HepG2 (cell line): Measurements from ENCODE around the gene CABP2. TPM values are rescaled to one million over a fixed set of nuclear protein-coding genes. Genes with fewer than 3 reads are reported as not detected.
A peak's percentile ranks its signal among the peaks of the same experiment; 100 is the strongest.

ENCODE experiments used
- GABPB1 ChIP-seq: IDR thresholded peaks from 2 replicates; pipeline ENCODE4 v1.6.1; 2016; ENCODE audit warnings: mild to moderate bottlenecking, missing genetic modification reagents, moderate library complexity, missing compliant biosample characterization
- HDAC6 ChIP-seq: fragments of 200-600 bp; sonication (generic); IDR thresholded peaks from 2 replicates; pipeline ENCODE4 v1.7.0; 2017; ENCODE audit warnings: mild to moderate bottlenecking, antibody characterized with exemption, low read length, low read depth
- MTA3 ChIP-seq: sonication (generic); formaldehyde crosslinking; IDR thresholded peaks from 2 replicates; pipeline ENCODE4 v1.4.0; 2020; ENCODE audit warnings: missing genetic modification reagents
- NFRKB ChIP-seq: fragments of 450-650 bp; IDR thresholded peaks from 2 replicates; pipeline ENCODE4 v1.6.1; 2017
- NPAS2 ChIP-seq: sonication (generic); formaldehyde crosslinking; IDR thresholded peaks from 2 replicates; pipeline ENCODE4 v1.8.0; 2022; ENCODE audit warnings: mild to moderate bottlenecking, missing genetic modification reagents, borderline replicate concordance
- SETDB1 ChIP-seq: sonication (generic); formaldehyde crosslinking; IDR thresholded peaks from 2 replicates; pipeline ENCODE4 v1.5.1; 2020; ENCODE audit warnings: missing genetic modification reagents, mild to moderate bottlenecking, borderline replicate concordance
- SRSF4 ChIP-seq: fragments of 200-400 bp; formaldehyde crosslinking; IDR thresholded peaks from one replicate; pipeline ENCODE4 v1.6.1; 2018; ENCODE audit warnings: mild to moderate bottlenecking, low read depth, low read length, moderate library complexity; ENCODE audit not compliant: poor library complexity, severe bottlenecking
- YY1 ChIP-seq: IDR thresholded peaks from 2 replicates; pipeline ENCODE4 v1.6.1; 2011; ENCODE audit warnings: low read length, low read depth, moderate library complexity, mild to moderate bottlenecking; ENCODE audit not compliant: insufficient read depth, insufficient replicate concordance
- ZBTB1 ChIP-seq: sonication (generic); formaldehyde crosslinking; IDR thresholded peaks from 2 replicates; pipeline ENCODE4 v1.4.0; 2020; ENCODE audit warnings: missing genetic modification reagents, borderline replicate concordance
- ZMYM4 ChIP-seq: sonication (generic); formaldehyde crosslinking; IDR thresholded peaks from 2 replicates; pipeline ENCODE4 v1.8.1; 2023; ENCODE audit warnings: mild to moderate bottlenecking, missing genetic modification reagents
- ZNF253 ChIP-seq: sonication (generic); formaldehyde crosslinking; IDR thresholded peaks from 2 replicates; pipeline ENCODE4 v1.8.0; 2022; ENCODE audit warnings: mild to moderate bottlenecking, missing genetic modification reagents, borderline replicate concordance
- ZNF562 ChIP-seq: sonication (generic); formaldehyde crosslinking; IDR thresholded peaks from 2 replicates; pipeline ENCODE4 v1.8.0; 2022; ENCODE audit warnings: missing genetic modification reagents, borderline replicate concordance
- ZNF879 ChIP-seq: sonication (generic); formaldehyde crosslinking; IDR thresholded peaks from 2 replicates; pipeline ENCODE4 v1.8.1; 2023; ENCODE audit warnings: missing genetic modification reagents
- polyA plus RNA-seq, 8 experiments: library from polyadenylated mRNA; depleted of rRNA in 3 of 8; stranded (reverse) in 7 of 8; unstranded in 1 of 8; fragments of >200 nt; fragmentation: Illumina TruSeq in 4 of 8; extraction: Trizol in 4 of 8; gene quantifications; 2 replicates each; pipeline versions ENCODE4 v1.2.1 to v1.2.3, GENCODE V29; 2011 to 2016; ENCODE audit warnings: low read depth in 4 of 8, missing spikeins in 1 of 8, mixed read lengths in 1 of 8; ENCODE audit not compliant: insufficient read depth in 1 of 8
- total RNA-seq, 5 experiments: library from RNA; depleted of rRNA; stranded (reverse); fragments of >200 nt; fragmentation: Illumina TruSeq; extraction: Trizol; gene quantifications; 2 replicates each; pipeline ENCODE4 v1.2.3, GENCODE V29; 2016; ENCODE audit warnings: low read depth in 1 of 5
- TF ChIP-seq, protein P1 (sequence below): sonication (generic); formaldehyde crosslinking; IDR thresholded peaks from 2 replicates; pipeline ENCODE4 v1.5.1; 2020; ENCODE audit warnings: mild to moderate bottlenecking, missing genetic modification reagents, moderate library complexity
- TF ChIP-seq, protein P2 (sequence below): sonication (generic); formaldehyde crosslinking; IDR thresholded peaks from 2 replicates; pipeline ENCODE4 v1.8.0; 2022; ENCODE audit warnings: mild to moderate bottlenecking, missing genetic modification reagents, moderate library complexity
- TF ChIP-seq, protein P3 (sequence below): sonication (generic); formaldehyde crosslinking; IDR thresholded peaks from 2 replicates; pipeline ENCODE4 v1.4.0; 2020; ENCODE audit warnings: missing genetic modification reagents
- TF ChIP-seq, protein P4 (sequence below): sonication (generic); formaldehyde crosslinking; IDR thresholded peaks from 2 replicates; pipeline ENCODE4 v1.4.0; 2020; ENCODE audit warnings: missing genetic modification reagents
- TF ChIP-seq, protein P5 (sequence below): sonication (generic); formaldehyde crosslinking; IDR thresholded peaks from 2 replicates; pipeline ENCODE4 v1.4.0; 2020; ENCODE audit warnings: missing genetic modification reagents, mild to moderate bottlenecking, borderline replicate concordance

Gene CABP2
- total and polyA plus RNA-seq, 2 of the 13 experiments (the other 11 are each of a cell fraction or from before 2014, with no cell fraction given) = not detected

DNA sequence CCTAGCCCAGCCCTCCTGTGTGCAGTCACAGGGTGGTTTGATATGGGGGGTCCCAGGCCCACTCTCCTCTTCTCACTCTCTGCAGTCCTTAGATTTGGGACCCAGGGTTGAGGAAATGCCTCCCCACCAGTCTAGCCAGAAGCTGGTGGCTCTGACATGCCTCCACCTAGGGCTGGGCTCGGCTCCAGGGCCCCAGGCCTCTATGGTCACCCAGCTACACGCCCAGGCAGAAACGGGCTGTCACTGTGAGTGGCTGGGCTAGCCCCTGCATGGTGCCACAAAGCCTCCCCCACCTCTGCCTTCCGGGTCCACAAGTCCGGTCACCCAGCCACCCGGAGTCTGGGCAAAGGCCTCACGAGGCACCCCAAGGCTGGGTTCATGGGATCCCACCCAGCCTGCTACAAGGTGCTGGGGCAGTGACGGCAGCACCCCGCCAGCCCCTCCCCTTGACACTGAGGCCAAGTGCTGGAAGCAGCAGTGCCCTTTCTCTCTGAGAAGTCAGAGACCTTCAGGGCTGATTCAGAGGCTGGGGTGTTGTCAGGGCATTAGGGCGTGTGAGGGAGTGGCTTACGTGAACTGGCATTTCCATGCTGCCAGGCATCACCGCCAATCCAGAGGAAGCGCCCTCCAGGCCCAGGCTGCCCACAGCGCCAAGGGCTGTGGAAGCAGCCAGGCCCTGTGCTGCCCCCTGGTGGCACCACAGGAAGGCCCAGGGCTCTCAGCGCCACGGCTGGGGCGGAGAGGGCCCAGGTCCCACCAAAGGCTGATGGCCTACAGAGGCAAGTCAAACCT lies 17.4 kb downstream of the CABP2 start (continued):
- no peak for TF ChIP-seq NPAS2 (CRISPR knock-in tag)
- TF ChIP-seq, protein P1, sequence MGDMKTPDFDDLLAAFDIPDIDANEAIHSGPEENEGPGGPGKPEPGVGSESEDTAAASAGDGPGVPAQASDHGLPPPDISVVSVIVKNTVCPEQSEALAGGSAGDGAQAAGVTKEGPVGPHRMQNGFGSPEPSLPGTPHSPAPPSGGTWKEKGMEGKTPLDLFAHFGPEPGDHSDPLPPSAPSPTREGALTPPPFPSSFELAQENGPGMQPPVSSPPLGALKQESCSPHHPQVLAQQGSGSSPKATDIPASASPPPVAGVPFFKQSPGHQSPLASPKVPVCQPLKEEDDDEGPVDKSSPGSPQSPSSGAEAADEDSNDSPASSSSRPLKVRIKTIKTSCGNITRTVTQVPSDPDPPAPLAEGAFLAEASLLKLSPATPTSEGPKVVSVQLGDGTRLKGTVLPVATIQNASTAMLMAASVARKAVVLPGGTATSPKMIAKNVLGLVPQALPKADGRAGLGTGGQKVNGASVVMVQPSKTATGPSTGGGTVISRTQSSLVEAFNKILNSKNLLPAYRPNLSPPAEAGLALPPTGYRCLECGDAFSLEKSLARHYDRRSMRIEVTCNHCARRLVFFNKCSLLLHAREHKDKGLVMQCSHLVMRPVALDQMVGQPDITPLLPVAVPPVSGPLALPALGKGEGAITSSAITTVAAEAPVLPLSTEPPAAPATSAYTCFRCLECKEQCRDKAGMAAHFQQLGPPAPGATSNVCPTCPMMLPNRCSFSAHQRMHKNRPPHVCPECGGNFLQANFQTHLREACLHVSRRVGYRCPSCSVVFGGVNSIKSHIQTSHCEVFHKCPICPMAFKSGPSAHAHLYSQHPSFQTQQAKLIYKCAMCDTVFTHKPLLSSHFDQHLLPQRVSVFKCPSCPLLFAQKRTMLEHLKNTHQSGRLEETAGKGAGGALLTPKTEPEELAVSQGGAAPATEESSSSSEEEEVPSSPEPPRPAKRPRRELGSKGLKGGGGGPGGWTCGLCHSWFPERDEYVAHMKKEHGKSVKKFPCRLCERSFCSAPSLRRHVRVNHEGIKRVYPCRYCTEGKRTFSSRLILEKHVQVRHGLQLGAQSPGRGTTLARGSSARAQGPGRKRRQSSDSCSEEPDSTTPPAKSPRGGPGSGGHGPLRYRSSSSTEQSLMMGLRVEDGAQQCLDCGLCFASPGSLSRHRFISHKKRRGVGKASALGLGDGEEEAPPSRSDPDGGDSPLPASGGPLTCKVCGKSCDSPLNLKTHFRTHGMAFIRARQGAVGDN = peak; percentile 85
- TF ChIP-seq SRSF4 = no peak
- peak; percentile 40; the same call in 1 of the 2 replicates for TF ChIP-seq ZMYM4
- no peak for TF ChIP-seq HDAC6
- no peak for TF ChIP-seq NFRKB
- TF ChIP-seq ZNF253 = no peak
- TF ChIP-seq ZBTB1 (CRISPR knock-in tag) = no peak
- TF ChIP-seq SETDB1 = no peak
- TF ChIP-seq, protein P2, sequence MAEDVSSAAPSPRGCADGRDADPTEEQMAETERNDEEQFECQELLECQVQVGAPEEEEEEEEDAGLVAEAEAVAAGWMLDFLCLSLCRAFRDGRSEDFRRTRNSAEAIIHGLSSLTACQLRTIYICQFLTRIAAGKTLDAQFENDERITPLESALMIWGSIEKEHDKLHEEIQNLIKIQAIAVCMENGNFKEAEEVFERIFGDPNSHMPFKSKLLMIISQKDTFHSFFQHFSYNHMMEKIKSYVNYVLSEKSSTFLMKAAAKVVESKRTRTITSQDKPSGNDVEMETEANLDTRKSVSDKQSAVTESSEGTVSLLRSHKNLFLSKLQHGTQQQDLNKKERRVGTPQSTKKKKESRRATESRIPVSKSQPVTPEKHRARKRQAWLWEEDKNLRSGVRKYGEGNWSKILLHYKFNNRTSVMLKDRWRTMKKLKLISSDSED (CRISPR knock-in tag) = no peak
- TF ChIP-seq, protein P3, sequence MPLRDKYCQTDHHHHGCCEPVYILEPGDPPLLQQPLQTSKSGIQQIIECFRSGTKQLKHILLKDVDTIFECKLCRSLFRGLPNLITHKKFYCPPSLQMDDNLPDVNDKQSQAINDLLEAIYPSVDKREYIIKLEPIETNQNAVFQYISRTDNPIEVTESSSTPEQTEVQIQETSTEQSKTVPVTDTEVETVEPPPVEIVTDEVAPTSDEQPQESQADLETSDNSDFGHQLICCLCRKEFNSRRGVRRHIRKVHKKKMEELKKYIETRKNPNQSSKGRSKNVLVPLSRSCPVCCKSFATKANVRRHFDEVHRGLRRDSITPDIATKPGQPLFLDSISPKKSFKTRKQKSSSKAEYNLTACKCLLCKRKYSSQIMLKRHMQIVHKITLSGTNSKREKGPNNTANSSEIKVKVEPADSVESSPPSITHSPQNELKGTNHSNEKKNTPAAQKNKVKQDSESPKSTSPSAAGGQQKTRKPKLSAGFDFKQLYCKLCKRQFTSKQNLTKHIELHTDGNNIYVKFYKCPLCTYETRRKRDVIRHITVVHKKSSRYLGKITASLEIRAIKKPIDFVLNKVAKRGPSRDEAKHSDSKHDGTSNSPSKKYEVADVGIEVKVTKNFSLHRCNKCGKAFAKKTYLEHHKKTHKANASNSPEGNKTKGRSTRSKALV (CRISPR knock-in tag) = no peak
- peak; percentile 65 for TF ChIP-seq YY1
- no peak for TF ChIP-seq MTA3 (CRISPR knock-in tag)
- TF ChIP-seq, protein P4, sequence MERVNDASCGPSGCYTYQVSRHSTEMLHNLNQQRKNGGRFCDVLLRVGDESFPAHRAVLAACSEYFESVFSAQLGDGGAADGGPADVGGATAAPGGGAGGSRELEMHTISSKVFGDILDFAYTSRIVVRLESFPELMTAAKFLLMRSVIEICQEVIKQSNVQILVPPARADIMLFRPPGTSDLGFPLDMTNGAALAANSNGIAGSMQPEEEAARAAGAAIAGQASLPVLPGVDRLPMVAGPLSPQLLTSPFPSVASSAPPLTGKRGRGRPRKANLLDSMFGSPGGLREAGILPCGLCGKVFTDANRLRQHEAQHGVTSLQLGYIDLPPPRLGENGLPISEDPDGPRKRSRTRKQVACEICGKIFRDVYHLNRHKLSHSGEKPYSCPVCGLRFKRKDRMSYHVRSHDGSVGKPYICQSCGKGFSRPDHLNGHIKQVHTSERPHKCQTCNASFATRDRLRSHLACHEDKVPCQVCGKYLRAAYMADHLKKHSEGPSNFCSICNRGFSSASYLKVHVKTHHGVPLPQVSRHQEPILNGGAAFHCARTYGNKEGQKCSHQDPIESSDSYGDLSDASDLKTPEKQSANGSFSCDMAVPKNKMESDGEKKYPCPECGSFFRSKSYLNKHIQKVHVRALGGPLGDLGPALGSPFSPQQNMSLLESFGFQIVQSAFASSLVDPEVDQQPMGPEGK (CRISPR knock-in tag) = peak; percentile 46
- peak; percentile 68 for TF ChIP-seq GABPB1 (CRISPR knock-in tag)
- TF ChIP-seq ZNF562 = no peak
- no peak for TF ChIP-seq ZNF879 (CRISPR knock-in tag)
- TF ChIP-seq, protein P5, sequence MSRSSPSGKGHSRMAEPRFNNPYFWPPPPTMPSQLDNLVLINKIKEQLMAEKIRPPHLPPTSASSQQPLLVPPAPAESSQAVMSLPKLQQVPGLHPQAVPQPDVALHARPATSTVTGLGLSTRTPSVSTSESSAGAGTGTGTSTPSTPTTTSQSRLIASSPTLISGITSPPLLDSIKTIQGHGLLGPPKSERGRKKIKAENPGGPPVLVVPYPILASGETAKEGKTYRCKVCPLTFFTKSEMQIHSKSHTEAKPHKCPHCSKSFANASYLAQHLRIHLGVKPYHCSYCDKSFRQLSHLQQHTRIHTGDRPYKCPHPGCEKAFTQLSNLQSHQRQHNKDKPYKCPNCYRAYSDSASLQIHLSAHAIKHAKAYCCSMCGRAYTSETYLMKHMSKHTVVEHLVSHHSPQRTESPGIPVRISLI (CRISPR knock-in tag) = no peak
